Measurements from ENCODE around the gene DNMT1.

DNMT1 gene

DNA sequence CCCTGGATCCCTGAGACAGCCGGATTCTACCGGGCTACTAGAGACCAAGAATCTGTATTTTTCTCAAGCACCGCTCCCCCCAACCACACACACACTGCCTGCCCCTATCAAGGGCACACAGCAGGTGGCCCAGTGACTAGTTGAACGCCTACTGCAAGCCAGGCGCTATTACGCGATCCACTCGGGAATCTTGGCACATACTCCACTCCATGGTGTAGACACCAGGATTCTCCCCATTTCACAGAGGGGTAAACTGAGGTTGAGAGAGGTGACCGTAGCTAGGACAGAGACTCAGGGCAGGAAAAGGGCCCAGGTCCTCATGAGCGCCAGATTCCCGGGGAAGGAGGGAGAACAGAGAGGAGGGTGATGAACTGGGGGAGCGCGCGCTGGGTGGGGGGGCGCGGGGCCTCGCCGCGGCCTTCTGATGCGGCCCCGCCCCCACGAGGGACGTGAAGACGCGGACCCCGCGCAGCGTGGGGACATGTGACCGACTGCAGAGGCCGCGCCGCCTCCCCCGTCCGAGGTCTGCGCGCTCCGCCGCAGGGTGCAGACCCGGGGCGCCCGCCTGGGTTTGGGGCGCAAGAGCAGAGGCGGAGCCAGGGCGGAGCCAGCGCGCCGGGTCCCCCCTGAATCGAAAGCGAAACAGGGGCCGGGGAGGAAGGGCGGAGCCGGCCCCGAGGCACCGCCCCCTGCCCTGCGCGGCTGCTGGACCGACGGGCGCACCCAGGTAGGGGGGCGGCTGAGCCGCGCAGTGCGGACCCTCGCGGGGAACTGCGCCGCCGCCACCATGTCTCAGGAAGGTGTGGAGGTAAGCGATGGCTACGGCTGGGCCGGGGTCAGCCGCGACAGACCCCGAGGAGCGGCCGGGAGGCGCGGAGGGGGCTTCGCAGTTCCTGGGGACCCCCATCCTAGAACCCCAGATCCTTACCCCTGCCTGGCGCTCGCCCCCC is 108.8 kb downstream of the DNMT1 start, which contains the start of gene SHFL:
TSS of gene SHFL (plus strand) at position 677 of the 950 bp plus-strand sequence. CDS start at position 788, 111 bp downstream.
- Histone ChIP-seq H3K9me3 (ENCODE audit: insufficient read depth, low read depth, low read length) (no peaks in the 10 kb centered on the region), H3K4me1 (ENCODE audit: insufficient read depth, low read length) (no peaks in the 10 kb centered on the region), H3K27me3 (ENCODE audit: insufficient read depth, low read length) (peaks cover 32% of the 10 kb centered on the region), H3K36me3 (ENCODE audit: insufficient read depth, low read depth, low read length) (no peaks in the 10 kb centered on the region; the same call in 1 of the 2 replicates), H3K9ac (ENCODE audit: low read depth, low read length) (peak within 1 kb of the TSS; percentile 59; the same call in 1 of the 2 replicates), H3K27ac (ENCODE audit: low read length) (no peak within 1 kb of the TSS), H3K4me3 (ENCODE audit: low read length) (peak within 1 kb of the TSS; percentile 81)

- no peak overlapping the region for H3K27ac ChIP-seq (ENCODE audit: low read length)
- H3K4me3 ChIP-seq (ENCODE audit: low read length): no peak overlapping the region
- peaks cover 32% of the 10 kb centered on the region for H3K27me3 ChIP-seq (ENCODE audit: insufficient read depth, low read length)
- H3K9ac ChIP-seq (ENCODE audit: low read depth, low read length): no peak overlapping the region
- no peaks in the 10 kb centered on the region for H3K36me3 ChIP-seq (ENCODE audit: insufficient read depth, low read depth, low read length)
- H3K9me3 ChIP-seq (ENCODE audit: insufficient read depth, low read depth, low read length): no peaks in the 10 kb centered on the region
- no peaks in the 10 kb centered on the region for H3K4me1 ChIP-seq (ENCODE audit: insufficient read depth, low read length)
Measured at GRCh38 chr19:10084803-10085202, 110.0 kb downstream of the DNMT1 start.

DNA sequence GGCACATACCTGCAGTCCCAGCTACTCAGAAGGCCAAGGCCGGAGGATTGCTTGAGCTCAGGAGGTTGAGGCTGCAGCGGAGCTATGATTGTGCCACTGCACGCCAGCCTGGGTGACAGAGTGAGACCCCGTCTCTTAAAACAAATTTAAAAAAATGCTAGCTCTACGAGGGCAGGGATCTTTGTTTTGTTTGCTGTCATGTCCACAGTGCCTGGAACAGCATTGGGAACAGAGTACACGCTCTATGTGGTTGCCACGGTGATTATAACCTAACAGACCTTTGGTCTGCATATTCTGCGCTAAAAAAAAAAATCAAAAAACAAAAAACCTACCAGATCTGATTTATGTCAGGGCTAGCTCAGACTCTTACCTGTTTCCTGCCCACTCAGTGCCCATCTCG is 110.8 kb downstream of the DNMT1 start:
- H3K4me3 ChIP-seq (ENCODE audit: low read length): no peak overlapping the region
- no peaks in the 10 kb centered on the region for H3K36me3 ChIP-seq (ENCODE audit: insufficient read depth, low read depth, low read length)
- peaks cover 32% of the 10 kb centered on the region for H3K27me3 ChIP-seq (ENCODE audit: insufficient read depth, low read length)
- no peak overlapping the region for H3K27ac ChIP-seq (ENCODE audit: low read length)
- no peak overlapping the region for H3K9ac ChIP-seq (ENCODE audit: low read depth, low read length)
- H3K9me3 ChIP-seq (ENCODE audit: insufficient read depth, low read depth, low read length): no peaks in the 10 kb centered on the region
- H3K4me1 ChIP-seq (ENCODE audit: insufficient read depth, low read length): no peaks in the 10 kb centered on the region

All from iPS-20b (cell line).